HFFc6 (cell line): ENCODE measurements around the gene THRB. TPM values are rescaled to one million over a fixed set of nuclear protein-coding genes. Genes with fewer than 3 reads are reported as not detected.
"Not testable (repeated sequence)": the region's sequence is repeated elsewhere in the genome, so short reads cannot be mapped to it uniquely, and the experiment has no call there.

ENCODE experiments used
- DNase-seq: peaks from one replicate; pipeline ENCODE4 v3.0.0-alpha.2; 2018
- H3K27ac Mint-ChIP-seq: 2 replicates; pipeline ENCODE4 v1.8.0; 2020; ENCODE audit warnings: mild to moderate bottlenecking, mixed read lengths
- H3K27me3 Mint-ChIP-seq: 2 replicates; pipeline ENCODE4 v1.8.0; 2021; ENCODE audit warnings: mild to moderate bottlenecking, moderate library complexity, mixed read lengths; ENCODE audit not compliant: insufficient read depth
- H3K36me3 Mint-ChIP-seq: 2 replicates; pipeline ENCODE4 v1.8.0; 2021; ENCODE audit warnings: low read depth, mixed read lengths
- H3K4me1 Mint-ChIP-seq: 2 replicates; pipeline ENCODE4 v1.8.0; 2020; ENCODE audit warnings: low read depth, mixed read lengths
- H3K4me3 Mint-ChIP-seq: 2 replicates; pipeline ENCODE4 v1.8.0; 2020; ENCODE audit warnings: mild to moderate bottlenecking, moderate library complexity, mixed read lengths
- H3K9me3 Mint-ChIP-seq: 2 replicates; pipeline ENCODE4 v1.8.0; 2020; ENCODE audit warnings: mild to moderate bottlenecking, mixed read lengths
- total RNA-seq, 6 experiments: library from RNA; stranded (reverse); fragmentation: NEBNext Ultra II Directional; extraction: Animal tissue kit (Norgen Biotek cat#: 25700); gene quantifications; 2 replicates in 1 of 6; 3 replicates in 5 of 6; pipeline ENCODE4 v1.2.3, GENCODE V29; 2021
- TF ChIP-seq, protein P1 (sequence below): fragments of 200-600 bp; sonication (generic); IDR thresholded peaks from 2 replicates; pipeline ENCODE4 v1.5.0; 2021; ENCODE audit warnings: antibody characterized with exemption, mild to moderate bottlenecking

THRB gene
- total RNA-seq, 6 experiments from 2014 or later = not detected

DNA sequence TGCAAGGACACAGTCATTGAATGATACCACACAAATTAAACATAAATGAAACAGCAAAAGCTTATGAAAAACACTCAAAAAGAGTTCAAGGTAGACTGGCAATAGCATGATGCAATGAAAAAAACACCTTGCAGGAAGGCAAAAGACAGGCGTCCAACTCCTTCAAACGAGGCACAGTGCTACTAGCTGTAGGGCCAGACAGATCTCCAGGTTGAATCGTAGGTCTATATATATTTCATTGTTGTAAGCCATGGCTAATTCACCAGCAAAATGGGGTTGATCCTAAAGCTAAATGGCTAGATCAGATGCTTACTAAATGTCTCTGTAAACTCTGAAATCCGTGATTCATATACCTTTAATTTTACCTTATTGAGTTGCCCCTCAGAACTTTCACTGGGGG lies 94.2 kb downstream of the THRB start:
- peaks cover 17% of the 10 kb centered on the region for H3K9me3 Mint-ChIP-seq
- no peak overlapping the region for H3K4me3 Mint-ChIP-seq
- no peaks in the 10 kb centered on the region for H3K36me3 Mint-ChIP-seq
- TF ChIP-seq, protein P1, sequence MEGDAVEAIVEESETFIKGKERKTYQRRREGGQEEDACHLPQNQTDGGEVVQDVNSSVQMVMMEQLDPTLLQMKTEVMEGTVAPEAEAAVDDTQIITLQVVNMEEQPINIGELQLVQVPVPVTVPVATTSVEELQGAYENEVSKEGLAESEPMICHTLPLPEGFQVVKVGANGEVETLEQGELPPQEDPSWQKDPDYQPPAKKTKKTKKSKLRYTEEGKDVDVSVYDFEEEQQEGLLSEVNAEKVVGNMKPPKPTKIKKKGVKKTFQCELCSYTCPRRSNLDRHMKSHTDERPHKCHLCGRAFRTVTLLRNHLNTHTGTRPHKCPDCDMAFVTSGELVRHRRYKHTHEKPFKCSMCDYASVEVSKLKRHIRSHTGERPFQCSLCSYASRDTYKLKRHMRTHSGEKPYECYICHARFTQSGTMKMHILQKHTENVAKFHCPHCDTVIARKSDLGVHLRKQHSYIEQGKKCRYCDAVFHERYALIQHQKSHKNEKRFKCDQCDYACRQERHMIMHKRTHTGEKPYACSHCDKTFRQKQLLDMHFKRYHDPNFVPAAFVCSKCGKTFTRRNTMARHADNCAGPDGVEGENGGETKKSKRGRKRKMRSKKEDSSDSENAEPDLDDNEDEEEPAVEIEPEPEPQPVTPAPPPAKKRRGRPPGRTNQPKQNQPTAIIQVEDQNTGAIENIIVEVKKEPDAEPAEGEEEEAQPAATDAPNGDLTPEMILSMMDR = no peak
- no peak for DNase-seq
- H3K4me1 Mint-ChIP-seq = no peaks in the 10 kb centered on the region
- H3K27me3 Mint-ChIP-seq = no peaks in the 10 kb centered on the region; the same call in 1 of the 2 replicates
- no peak overlapping the region for H3K27ac Mint-ChIP-seq

DNA sequence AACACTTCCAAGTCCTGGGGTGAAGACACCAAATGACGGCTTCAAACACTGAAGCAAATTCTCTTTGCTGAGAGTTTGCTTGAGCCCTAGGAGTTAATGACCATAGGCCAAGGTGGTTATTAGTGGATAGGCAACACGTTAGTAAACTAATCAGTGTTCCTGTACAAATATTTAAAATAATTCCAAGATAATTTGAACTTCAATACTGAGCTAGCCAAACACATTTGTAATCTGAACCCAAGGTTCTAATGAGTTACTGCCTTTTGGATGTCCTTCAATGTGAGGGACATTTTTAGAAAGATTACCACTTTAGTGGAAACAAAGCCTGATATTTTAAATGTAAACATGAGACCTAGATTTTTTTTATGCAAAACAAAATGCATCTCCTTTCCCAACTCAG lies 94.6 kb downstream of the THRB start:
- Mint-ChIP-seq H3K9me3 (peaks cover 17% of the 10 kb centered on the region), H3K4me3 (no peak overlapping the region)

DNA sequence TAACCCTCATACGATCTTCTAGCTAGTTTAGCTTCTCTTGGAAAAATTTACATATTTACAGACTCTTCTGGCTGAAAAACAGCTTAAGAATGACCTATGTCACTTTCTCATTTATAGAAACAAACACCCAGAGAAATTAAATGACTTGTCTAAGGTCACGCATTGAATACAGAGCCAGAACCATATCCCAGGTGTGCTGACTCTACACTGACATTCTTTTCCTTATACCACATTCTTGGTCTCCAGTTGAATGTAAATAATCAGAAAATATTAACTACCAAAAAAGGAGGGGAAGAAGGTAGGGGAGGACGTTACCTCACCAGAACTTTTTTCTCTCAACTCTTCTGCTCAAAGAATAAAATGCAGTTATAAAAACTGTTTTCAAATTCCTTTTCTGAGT lies 95.0 kb downstream of the THRB start:
- Mint-ChIP-seq H3K27ac (no peak overlapping the region), H3K9me3 (peaks cover 17% of the 10 kb centered on the region), H3K4me1 (no peaks in the 10 kb centered on the region), H3K27me3 (no peaks in the 10 kb centered on the region; the same call in 1 of the 2 replicates), H3K36me3 (no peaks in the 10 kb centered on the region), H3K4me3 (no peak overlapping the region)
- DNase-seq = no peak
- TF ChIP-seq, protein P1 = no peak

More for the DNA sequence above, 94.6 kb downstream of the THRB start:
- Mint-ChIP-seq H3K27ac (no peak overlapping the region), H3K27me3 (no peaks in the 10 kb centered on the region; the same call in 1 of the 2 replicates), H3K36me3 (no peaks in the 10 kb centered on the region), H3K4me1 (no peaks in the 10 kb centered on the region)
- TF ChIP-seq, protein P1 = no peak
- no peak for DNase-seq

DNA sequence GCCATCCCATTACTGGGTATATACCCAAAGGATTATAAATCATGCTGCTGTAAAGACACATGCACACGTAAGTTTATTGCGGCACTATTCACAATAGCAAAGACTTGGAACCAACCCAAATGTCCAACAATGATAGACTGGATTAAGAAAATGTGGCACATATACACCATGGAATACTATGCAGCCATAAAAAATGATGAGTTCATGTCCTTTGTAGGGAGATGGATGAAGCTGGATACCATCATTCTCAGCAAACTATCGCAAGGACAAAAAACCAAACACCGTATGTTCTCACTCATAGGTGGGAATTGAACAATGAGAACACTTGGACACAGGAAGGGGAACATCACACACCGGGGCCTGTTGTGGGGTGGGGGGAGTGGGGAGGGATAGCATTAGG lies 95.9 kb downstream of the THRB start:
- H3K4me3 Mint-ChIP-seq, H3K36me3 Mint-ChIP-seq, H3K27me3 Mint-ChIP-seq, DNase-seq, H3K4me1 Mint-ChIP-seq, H3K27ac Mint-ChIP-seq: not testable (repeated sequence)
- H3K9me3 Mint-ChIP-seq = peaks cover 17% of the 10 kb centered on the region

DNA sequence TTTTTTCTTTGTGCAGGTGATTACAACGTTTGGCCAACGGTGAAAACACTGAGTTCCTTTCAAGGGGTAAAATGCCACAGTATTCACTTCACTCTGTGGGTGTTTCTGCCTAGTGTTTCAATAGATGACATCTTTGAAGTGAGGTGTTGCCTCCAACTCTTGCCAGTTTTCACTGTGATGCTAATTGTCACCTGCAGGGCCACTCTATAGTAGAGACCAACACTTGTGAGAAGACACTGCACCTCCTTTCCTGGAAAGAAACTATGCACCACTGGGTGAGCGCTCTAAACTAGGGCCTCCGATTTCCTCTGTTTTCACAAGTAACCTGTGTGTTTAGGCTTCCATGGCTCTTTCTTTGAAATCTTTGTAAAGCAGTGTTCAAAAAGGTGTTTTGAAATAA lies 98.3 kb downstream of the THRB start:
- TF ChIP-seq, protein P1 = no peak
- DNase-seq = no peak
- H3K4me3 Mint-ChIP-seq = no peak overlapping the region
- H3K27me3 Mint-ChIP-seq = no peaks in the 10 kb centered on the region; the same call in 1 of the 2 replicates
- no peak overlapping the region for H3K27ac Mint-ChIP-seq
- no peaks in the 10 kb centered on the region; the same call in 1 of the 2 replicates for H3K36me3 Mint-ChIP-seq
- H3K4me1 Mint-ChIP-seq = no peaks in the 10 kb centered on the region
- peaks cover 11% of the 10 kb centered on the region for H3K9me3 Mint-ChIP-seq

DNA sequence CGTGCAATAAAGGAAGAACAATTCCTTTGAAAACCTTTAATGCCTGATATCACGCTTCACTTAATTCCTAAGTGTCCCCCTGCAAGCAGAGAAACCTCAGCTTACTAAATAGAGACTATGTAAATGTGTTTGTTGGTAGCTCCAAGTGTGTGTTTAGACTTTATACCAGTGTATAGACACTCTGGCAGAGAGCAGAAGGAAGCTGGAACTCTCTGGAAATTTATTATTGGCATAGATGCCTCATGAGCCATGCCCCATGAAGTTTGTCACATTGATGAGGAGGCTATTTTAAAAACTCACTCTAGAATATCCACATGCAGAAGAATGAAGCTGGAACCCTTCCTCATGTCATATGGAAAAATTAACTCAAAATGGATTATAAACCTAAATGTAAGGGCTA lies 99.9 kb downstream of the THRB start:
- H3K4me1 Mint-ChIP-seq = no peaks in the 10 kb centered on the region
- no peak overlapping the region for H3K4me3 Mint-ChIP-seq
- H3K27ac Mint-ChIP-seq = no peak overlapping the region
- TF ChIP-seq, protein P1 = no peak
- H3K27me3 Mint-ChIP-seq = no peaks in the 10 kb centered on the region; the same call in 1 of the 2 replicates
- H3K36me3 Mint-ChIP-seq = no peaks in the 10 kb centered on the region; the same call in 1 of the 2 replicates
- peaks cover 11% of the 10 kb centered on the region for H3K9me3 Mint-ChIP-seq
- DNase-seq = no peak
